Endodermal cell (in vitro differentiated cells): ENCODE results near the gene TMEM119. TPM values are rescaled to one million over a fixed set of nuclear protein-coding genes. Genes with fewer than 3 reads are reported as not detected.

Experiments
- DNase-seq: peaks from one replicate; pipeline ENCODE4 v3.0.0-alpha.2; 2017
- H3K27ac ChIP-seq: 2 replicates; pipeline ENCODE4 v1.5.1; 2013; ENCODE audit warnings: mild to moderate bottlenecking, low read depth, low read length, moderate library complexity
- H3K27me3 ChIP-seq: 2 replicates; pipeline ENCODE4 v1.6.1; 2013; ENCODE audit warnings: mild to moderate bottlenecking, low read length, moderate library complexity; ENCODE audit not compliant: insufficient read depth, control insufficient read depth, poor library complexity, severe bottlenecking
- H3K36me3 ChIP-seq: 2 replicates; pipeline ENCODE4 v1.7.0; 2013; ENCODE audit warnings: mild to moderate bottlenecking, low read length, moderate library complexity; ENCODE audit not compliant: control insufficient read depth, insufficient read depth
- H3K4me1 ChIP-seq: one replicate; pipeline ENCODE4 v1.7.0; 2013; ENCODE audit warnings: low read length; ENCODE audit not compliant: control insufficient read depth, insufficient read depth
- H3K4me3 ChIP-seq: 2 replicates; pipeline ENCODE4 v1.5.1; 2013; ENCODE audit warnings: mild to moderate bottlenecking, low read length, moderate library complexity
- H3K9ac ChIP-seq: 2 replicates; pipeline ENCODE4 v1.6.1; 2013; ENCODE audit warnings: mild to moderate bottlenecking, low read length, moderate library complexity; ENCODE audit not compliant: poor library complexity, severe bottlenecking; ENCODE audit errors: extremely low read depth
- H3K9me3 ChIP-seq: 2 replicates; pipeline ENCODE4 v1.6.1; 2013; ENCODE audit warnings: mild to moderate bottlenecking, low read length, moderate library complexity; ENCODE audit not compliant: control insufficient read depth
- H3K27ac Mint-ChIP-seq: 2 replicates; pipeline ENCODE4 v1.8.0; 2020; ENCODE audit warnings: mixed read lengths
- H3K27me3 Mint-ChIP-seq: 2 replicates; pipeline ENCODE4 v1.8.0; 2021; ENCODE audit warnings: mild to moderate bottlenecking, mixed read lengths; ENCODE audit not compliant: insufficient read depth
- H3K36me3 Mint-ChIP-seq: 2 replicates; pipeline ENCODE4 v1.8.0; 2020; ENCODE audit warnings: low read depth, mixed read lengths
- H3K4me1 Mint-ChIP-seq: 2 replicates; pipeline ENCODE4 v1.8.0; 2020; ENCODE audit warnings: mixed read lengths
- H3K4me3 Mint-ChIP-seq: 2 replicates; pipeline ENCODE4 v1.8.0; 2020; ENCODE audit warnings: mild to moderate bottlenecking, moderate library complexity, mixed read lengths
- H3K9me3 Mint-ChIP-seq: 2 replicates; pipeline ENCODE4 v1.8.0; 2020; ENCODE audit warnings: mild to moderate bottlenecking, mixed read lengths
- CTCF ChIP-seq: fragments of 200-600 bp; sonication (generic); conservative IDR thresholded peaks from 2 replicates; pipeline ENCODE4 v1.5.0; 2021; ENCODE audit warnings: antibody characterized with exemption, mild to moderate bottlenecking
- WGBS, 2 experiments: methylation state at CpG; one replicate each; pipeline versions ENCODE4 v1.1.5 to v1.1.7; 2013; ENCODE audit warnings: missing lambda C conversion rate in 2 of 2, mixed read lengths in 1 of 2; ENCODE audit not compliant: insufficient coverage in 1 of 2, insufficient read length in 1 of 2; 5-methylcytosine and 5-hydroxymethylcytosine counted together
- total RNA-seq, 2 donors: library from RNA; stranded (reverse); fragmentation: NEBNext Ultra II Directional in 1 of 2; extraction: Animal tissue kit (Norgen Biotek cat#: 25700) in 1 of 2; gene quantifications; 2 replicates in 1 of 2; 3 replicates in 1 of 2; pipeline ENCODE4 v1.2.1, GENCODE V29; 2021

The TMEM119 gene
- total RNA-seq, 2 donors from 2014 or later, result 0.11 to 0.15 TPM

- TF ChIP-seq CTCF, result no peak
These were observed 15.7 kb upstream of the TMEM119 start for GRCh38 chr12:108613548-108613947.

GRCh38 chr12:108612788-108613282 lies 15.0 kb upstream of the TMEM119 start:
- Histone ChIP-seq H3K36me3 (no peaks in the 10 kb centered on the region), H3K9ac (no peak overlapping the region), H3K27ac (no peak overlapping the region), H3K9me3 (no peaks in the 10 kb centered on the region), H3K27me3 (no peaks in the 10 kb centered on the region), H3K4me1 (no peaks in the 10 kb centered on the region), H3K4me3 (no peak overlapping the region)
- Mint-ChIP-seq H3K4me1 (no peaks in the 10 kb centered on the region), H3K27me3 (peaks cover 2% of the 10 kb centered on the region), H3K27ac (no peak overlapping the region), H3K4me3 (no peak overlapping the region), H3K36me3 (no peaks in the 10 kb centered on the region), H3K9me3 (peaks cover 9% of the 10 kb centered on the region)
- 79 to 82% methylated on average over 8 of the region's 8 CpGs for WGBS, 2 experiments
- TF ChIP-seq CTCF, result no peak
- peak; percentile 91 for DNase-seq

More at GRCh38 chr12:108613548-108613947, 15.7 kb upstream of the TMEM119 start:
- H3K27ac Mint-ChIP-seq, result no peak overlapping the region
- Histone ChIP-seq H3K4me3 (no peak overlapping the region), H3K36me3 (no peaks in the 10 kb centered on the region), H3K4me1 (no peaks in the 10 kb centered on the region), H3K27me3 (no peaks in the 10 kb centered on the region), H3K27ac (no peak overlapping the region), H3K9me3 (no peaks in the 10 kb centered on the region), H3K9ac (no peak overlapping the region)
- no peak overlapping the region for H3K4me3 Mint-ChIP-seq
- peaks cover 2% of the 10 kb centered on the region for H3K27me3 Mint-ChIP-seq
- H3K9me3 Mint-ChIP-seq, result peaks cover 9% of the 10 kb centered on the region
- no peak for DNase-seq
- no peaks in the 10 kb centered on the region for H3K4me1 Mint-ChIP-seq
- 62 to 85% methylated on average over 3 to 9 of the region's 9 CpGs for WGBS, 2 experiments
- H3K36me3 Mint-ChIP-seq, result no peaks in the 10 kb centered on the region

GRCh38 chr12:108611884-108612415 lies 14.1 kb upstream of the TMEM119 start:
- no peaks in the 10 kb centered on the region for H3K9me3 ChIP-seq
- H3K36me3 ChIP-seq, result no peaks in the 10 kb centered on the region
- WGBS, 2 experiments, result 41 to 70% methylated on average over 4 to 5 of the region's 5 CpGs
- no peak overlapping the region for H3K9ac ChIP-seq
- Mint-ChIP-seq H3K36me3 (no peaks in the 10 kb centered on the region), H3K4me3 (no peak overlapping the region), H3K4me1 (no peaks in the 10 kb centered on the region), H3K27ac (no peak overlapping the region), H3K9me3 (peaks cover 9% of the 10 kb centered on the region), H3K27me3 (peaks cover 2% of the 10 kb centered on the region)
- peak; percentile 77 for TF ChIP-seq CTCF
- H3K4me1 ChIP-seq, result no peaks in the 10 kb centered on the region
- DNase-seq, result peak; percentile 93
- no peaks in the 10 kb centered on the region for H3K27me3 ChIP-seq
- H3K4me3 ChIP-seq, result no peak overlapping the region
- H3K27ac ChIP-seq, result no peak overlapping the region
